RWPE2 (cell line): Measurements from ENCODE around the gene IL23A.
"Not testable (repeated sequence)": the region's sequence is repeated elsewhere in the genome, so short reads cannot be mapped to it uniquely, and the experiment has no call there.

ENCODE experiments used
- ATAC-seq: fragments of 200-7000 bp; cut with Tn5 transposase; 3 replicates; pipeline ENCODE4 v1.9.1; 2021; ENCODE audit warnings: low read depth
- DNase-seq: peaks from one replicate; pipeline ENCODE4 v3.0.0-alpha.2; 2020; ENCODE audit warnings: low spot score
- H3K27ac ChIP-seq: fragments of 450-650 bp; 2 replicates; pipeline ENCODE4 v1.5.1; 2017; ENCODE audit warnings: mild to moderate bottlenecking; ENCODE audit not compliant: poor library complexity, severe bottlenecking
- H3K27me3 ChIP-seq: fragments of 250-450 bp; sonication (Bioruptor Pico); 2 replicates; pipeline ENCODE4 v1.5.1; 2021; ENCODE audit warnings: mild to moderate bottlenecking, moderate library complexity; ENCODE audit not compliant: insufficient read depth, poor library complexity, severe bottlenecking
- H3K36me3 ChIP-seq: fragments of 250-450 bp; sonication (Bioruptor Pico); 2 replicates; pipeline ENCODE4 v1.5.1; 2020; ENCODE audit warnings: low read depth, mild to moderate bottlenecking, moderate library complexity
- H3K4me1 ChIP-seq: fragments of 250-450 bp; sonication (Bioruptor Pico); 2 replicates; pipeline ENCODE4 v1.5.1; 2021; ENCODE audit warnings: mild to moderate bottlenecking, moderate library complexity; ENCODE audit not compliant: insufficient read depth, poor library complexity, severe bottlenecking
- H3K4me3 ChIP-seq: fragments of 250-450 bp; sonication (Bioruptor Pico); 2 replicates; pipeline ENCODE4 v1.5.1; 2021; ENCODE audit warnings: mild to moderate bottlenecking, moderate library complexity; ENCODE audit not compliant: severe bottlenecking
- H3K9me3 ChIP-seq: fragments of 250-450 bp; sonication (Bioruptor Pico); 2 replicates; pipeline ENCODE4 v1.5.1; 2021; ENCODE audit warnings: mild to moderate bottlenecking, moderate library complexity; ENCODE audit not compliant: severe bottlenecking
- TF ChIP-seq, protein P1 (sequence below): fragments of 450-650 bp; IDR thresholded peaks from one replicate; pipeline ENCODE4 v1.5.1; 2017; ENCODE audit warnings: mild to moderate bottlenecking, moderate library complexity; ENCODE audit not compliant: poor library complexity, severe bottlenecking

Gene IL23A

DNA sequence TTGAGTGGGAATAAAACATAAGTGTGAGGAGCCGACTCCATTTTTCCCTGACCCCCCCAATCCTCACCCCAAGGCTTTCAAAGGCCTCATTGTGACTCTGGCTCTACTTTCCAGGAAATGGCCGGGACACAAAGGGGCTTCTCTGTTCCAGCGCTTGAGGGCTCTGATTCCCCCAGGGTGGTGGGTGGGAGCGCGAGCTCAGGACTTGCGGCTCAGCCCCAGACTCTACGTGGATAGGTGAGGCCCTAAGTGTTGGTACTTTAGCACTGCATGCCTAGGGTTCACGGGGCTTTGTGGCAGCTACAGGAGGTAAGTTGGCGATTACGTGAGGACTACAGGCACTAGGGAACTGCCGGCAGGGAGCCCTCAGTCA is 23.4 kb upstream of the IL23A start:
- DNase-seq, result no peak
- peaks cover 50% of the 10 kb centered on the region for H3K36me3 ChIP-seq
- 0 out of 3 replicates have a peak, but pooled peaks have one; percentile 0 for ATAC-seq

DNA sequence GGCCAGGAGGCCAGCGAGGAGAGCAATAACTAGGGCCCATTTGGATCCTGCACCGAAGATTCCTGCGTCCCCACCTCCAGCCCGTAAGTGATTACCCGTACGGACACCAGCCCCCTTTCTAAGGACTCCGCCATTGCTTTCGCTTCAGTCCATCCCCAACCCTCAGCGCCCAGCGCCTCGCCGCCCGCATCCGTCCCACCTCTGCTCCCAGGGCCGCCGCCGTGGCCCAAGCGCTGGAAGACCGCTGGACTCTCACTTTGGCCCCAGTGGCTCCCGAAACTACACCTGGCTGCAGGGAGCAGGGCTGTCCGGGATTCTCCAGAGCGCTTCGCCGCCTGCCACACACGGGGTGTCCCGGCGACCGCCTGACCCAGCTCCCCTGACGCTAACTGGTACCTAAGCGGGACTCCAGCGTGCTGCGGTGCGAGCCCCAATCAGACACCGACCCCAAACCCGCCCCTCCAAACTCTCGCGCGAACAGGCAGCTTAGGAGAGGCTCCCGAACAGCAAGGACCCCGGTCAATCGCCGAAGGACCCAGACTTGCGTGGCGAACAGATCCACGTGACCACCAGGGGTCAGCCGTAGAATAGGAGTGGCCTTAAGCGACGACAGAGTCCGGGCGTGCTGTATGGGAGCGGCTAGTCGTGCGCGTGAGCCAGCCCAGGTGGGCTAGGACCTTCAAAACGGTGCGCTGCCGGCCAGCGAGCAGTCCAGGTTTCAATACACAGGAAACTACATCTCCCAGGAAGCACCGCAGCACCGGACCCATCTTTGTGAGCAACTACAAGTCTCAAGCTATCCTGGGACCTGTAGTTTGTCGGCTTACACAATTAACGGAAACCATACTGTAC is 22.8 kb upstream of the IL23A start, which contains the start of gene CNPY2:
CNPY2 (minus strand) TSS at position 367 of the 852 bp plus-strand sequence. CDS start 771 bp downstream, outside the sequence.
- TF ChIP-seq, protein P1, sequence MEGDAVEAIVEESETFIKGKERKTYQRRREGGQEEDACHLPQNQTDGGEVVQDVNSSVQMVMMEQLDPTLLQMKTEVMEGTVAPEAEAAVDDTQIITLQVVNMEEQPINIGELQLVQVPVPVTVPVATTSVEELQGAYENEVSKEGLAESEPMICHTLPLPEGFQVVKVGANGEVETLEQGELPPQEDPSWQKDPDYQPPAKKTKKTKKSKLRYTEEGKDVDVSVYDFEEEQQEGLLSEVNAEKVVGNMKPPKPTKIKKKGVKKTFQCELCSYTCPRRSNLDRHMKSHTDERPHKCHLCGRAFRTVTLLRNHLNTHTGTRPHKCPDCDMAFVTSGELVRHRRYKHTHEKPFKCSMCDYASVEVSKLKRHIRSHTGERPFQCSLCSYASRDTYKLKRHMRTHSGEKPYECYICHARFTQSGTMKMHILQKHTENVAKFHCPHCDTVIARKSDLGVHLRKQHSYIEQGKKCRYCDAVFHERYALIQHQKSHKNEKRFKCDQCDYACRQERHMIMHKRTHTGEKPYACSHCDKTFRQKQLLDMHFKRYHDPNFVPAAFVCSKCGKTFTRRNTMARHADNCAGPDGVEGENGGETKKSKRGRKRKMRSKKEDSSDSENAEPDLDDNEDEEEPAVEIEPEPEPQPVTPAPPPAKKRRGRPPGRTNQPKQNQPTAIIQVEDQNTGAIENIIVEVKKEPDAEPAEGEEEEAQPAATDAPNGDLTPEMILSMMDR, result peak; percentile 46
- peak; percentile 99 for DNase-seq

More for the DNA sequence above, 23.4 kb upstream of the IL23A start:
- H3K27me3 ChIP-seq, result no peaks in the 10 kb centered on the region
- TF ChIP-seq, protein P1, result no peak
- H3K9me3 ChIP-seq, result no peaks in the 10 kb centered on the region
- H3K4me1 ChIP-seq, result no peaks in the 10 kb centered on the region
- H3K27ac ChIP-seq, result peak overlapping the region; percentile 60
- H3K4me3 ChIP-seq, result peak overlapping the region; percentile 65

DNA sequence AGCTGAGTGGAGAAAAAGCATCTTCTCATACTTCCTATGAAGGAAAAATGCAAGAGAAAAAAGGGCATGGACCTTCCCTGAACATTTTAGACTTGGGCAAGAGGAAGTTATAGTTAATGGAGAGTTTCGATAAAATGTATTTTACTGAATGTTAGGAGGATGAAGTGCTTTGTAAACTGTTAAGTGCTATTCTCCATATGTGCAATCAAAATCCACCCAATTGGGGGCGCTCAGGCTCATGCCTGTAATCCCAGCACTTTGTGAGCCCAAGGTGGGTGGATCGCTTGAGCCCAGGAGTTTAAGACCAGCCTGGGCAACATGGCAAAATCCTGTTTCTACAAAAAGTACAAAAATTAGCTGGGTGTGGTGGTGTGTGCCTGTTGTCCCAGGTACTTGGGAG is 21.0 kb upstream of the IL23A start:
- Histone ChIP-seq H3K36me3 (peaks cover 44% of the 10 kb centered on the region), H3K4me1 (no peaks in the 10 kb centered on the region), H3K9me3 (no peaks in the 10 kb centered on the region), H3K27ac (no peak overlapping the region), H3K4me3 (no peak overlapping the region), H3K27me3 (no peaks in the 10 kb centered on the region)
- TF ChIP-seq, protein P1, result no peak
- no peak for DNase-seq
- ATAC-seq, result no peak

More for the DNA sequence above, 22.8 kb upstream of the IL23A start, which contains the start of gene CNPY2:
- Histone ChIP-seq H3K27ac (peak within 1 kb of the TSS; percentile 60), H3K9me3 (no peaks in the 10 kb centered on the region), H3K4me1 (no peaks in the 10 kb centered on the region), H3K4me3 (peak within 1 kb of the TSS; percentile 65), H3K27me3 (no peaks in the 10 kb centered on the region), H3K36me3 (peaks cover 46% of the 10 kb centered on the region)
- ATAC-seq, result peak; percentile 93

- no peaks in the 10 kb centered on the region for H3K9me3 ChIP-seq
- H3K27me3 ChIP-seq, result no peaks in the 10 kb centered on the region
- H3K27ac ChIP-seq, result no peak overlapping the region
- ATAC-seq, result no peak
- no peak overlapping the region for H3K4me3 ChIP-seq
- TF ChIP-seq, protein P1, result no peak
- no peak for DNase-seq
- H3K4me1 ChIP-seq, result no peaks in the 10 kb centered on the region
- H3K36me3 ChIP-seq, result peaks cover 59% of the 10 kb centered on the region
Measured at GRCh38 chr12:56321027-56321426, 17.7 kb upstream of the IL23A start.

- not testable (repeated sequence) for DNase-seq, H3K27ac ChIP-seq, H3K27me3 ChIP-seq, H3K4me1 ChIP-seq, ATAC-seq, H3K9me3 ChIP-seq, H3K4me3 ChIP-seq
- H3K36me3 ChIP-seq, result peaks cover 64% of the 10 kb centered on the region
Measured at GRCh38 chr12:56321610-56322009, 17.1 kb upstream of the IL23A start.
